Activated CD4-positive, alpha-beta T cell treated with anti-CD3 and anti-CD28 coated beads, Interleukin-2, amount 10 ng/mL, durations not matched to agents 24 days and 14 days (primary cell): ENCODE measurements around the gene RABGAP1. TPM values are rescaled to one million over a fixed set of nuclear protein-coding genes. Genes with fewer than 3 reads are reported as not detected.

ENCODE experiments used
- DNase-seq: peaks from one replicate; pipeline ENCODE4 v3.0.0; 2022
- H3K27ac Mint-ChIP-seq: one replicate; pipeline ENCODE4 v1.8.0; 2022; ENCODE audit warnings: mild to moderate bottlenecking, mixed read lengths
- H3K27me3 Mint-ChIP-seq: one replicate; pipeline ENCODE4 v1.8.0; 2022; ENCODE audit warnings: mixed read lengths
- H3K36me3 Mint-ChIP-seq: one replicate; pipeline ENCODE4 v1.8.0; 2022; ENCODE audit warnings: low read depth, mild to moderate bottlenecking, mixed read lengths
- H3K4me1 Mint-ChIP-seq: one replicate; pipeline ENCODE4 v1.8.0; 2021; ENCODE audit warnings: mixed read lengths
- H3K4me3 Mint-ChIP-seq: one replicate; pipeline ENCODE4 v1.8.0; 2022; ENCODE audit warnings: mild to moderate bottlenecking, moderate library complexity, mixed read lengths
- H3K9me3 Mint-ChIP-seq: one replicate; pipeline ENCODE4 v1.8.0; 2021; ENCODE audit warnings: mixed read lengths
- intact Hi-C: fragments of 100-400 bp; cut with micrococcal nuclease; formaldehyde crosslinking; loops from one replicate; pipeline ENCODE4 v1.15.1; 2023
- total RNA-seq: library from RNA; stranded (reverse); gene quantifications from 2 replicates; pipeline ENCODE4 v1.2.3, GENCODE V29; 2022

Gene RABGAP1
- total RNA-seq, 1 donor from 2014 or later: 25.7 TPM

DNA sequence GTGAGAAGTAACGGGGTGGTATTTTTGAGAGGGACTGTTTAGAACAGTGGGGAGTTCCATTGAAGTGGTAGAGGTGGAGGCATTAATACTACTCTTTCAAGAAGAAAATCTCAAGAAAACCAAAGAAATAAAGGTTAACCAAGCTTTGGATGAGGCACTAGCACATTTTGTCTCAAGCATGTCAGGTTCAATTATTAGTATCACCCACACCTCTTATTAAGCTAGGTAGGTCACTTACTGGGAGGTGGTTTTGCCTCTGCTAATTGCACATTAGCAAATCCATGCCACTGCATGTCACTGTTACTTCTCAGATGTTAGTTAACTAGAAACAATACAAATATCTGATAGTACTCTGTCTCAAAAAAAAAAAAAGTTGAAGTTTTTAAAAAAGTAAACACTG lies 10.2 kb downstream of the RABGAP1 start:
- Mint-ChIP-seq H3K27me3 (no peaks in the 10 kb centered on the region), H3K4me3 (no peak overlapping the region), H3K4me1 (peaks cover 20% of the 10 kb centered on the region), H3K36me3 (peaks cover 4% of the 10 kb centered on the region), H3K27ac (no peak overlapping the region), H3K9me3 (no peaks in the 10 kb centered on the region)
- no peak for DNase-seq
- intact Hi-C loops: no loop called here

GRCh38 chr9:122954253-122954691 lies 13.5 kb downstream of the RABGAP1 start:
- Mint-ChIP-seq H3K4me3 (no peak overlapping the region), H3K27me3 (no peaks in the 10 kb centered on the region), H3K36me3 (peaks cover 11% of the 10 kb centered on the region), H3K27ac (no peak overlapping the region), H3K9me3 (no peaks in the 10 kb centered on the region), H3K4me1 (peaks cover 8% of the 10 kb centered on the region)
- DNase-seq: no peak
- intact Hi-C loops: no loop called here

DNA sequence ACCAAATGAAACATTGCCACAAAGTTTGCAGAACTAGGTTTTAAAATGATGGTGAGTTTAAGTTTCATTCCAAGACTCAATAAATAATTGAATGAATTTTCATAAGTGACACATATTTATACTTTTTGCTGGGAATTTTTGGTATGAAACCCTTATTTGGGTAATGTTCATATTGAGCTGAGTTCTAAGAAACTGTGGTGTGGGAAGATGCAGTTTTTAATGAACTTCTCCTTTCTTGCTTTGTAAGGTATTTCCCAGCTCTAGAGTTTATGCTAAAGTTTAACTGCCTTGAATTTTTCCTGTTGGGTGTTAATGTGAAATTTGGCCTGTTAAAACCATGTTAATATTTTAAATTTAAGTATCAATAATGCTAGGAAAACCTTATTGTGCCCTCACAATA lies 15.1 kb downstream of the RABGAP1 start:
- no peaks in the 10 kb centered on the region for H3K9me3 Mint-ChIP-seq
- intact Hi-C loops: no loop called here

DNA sequence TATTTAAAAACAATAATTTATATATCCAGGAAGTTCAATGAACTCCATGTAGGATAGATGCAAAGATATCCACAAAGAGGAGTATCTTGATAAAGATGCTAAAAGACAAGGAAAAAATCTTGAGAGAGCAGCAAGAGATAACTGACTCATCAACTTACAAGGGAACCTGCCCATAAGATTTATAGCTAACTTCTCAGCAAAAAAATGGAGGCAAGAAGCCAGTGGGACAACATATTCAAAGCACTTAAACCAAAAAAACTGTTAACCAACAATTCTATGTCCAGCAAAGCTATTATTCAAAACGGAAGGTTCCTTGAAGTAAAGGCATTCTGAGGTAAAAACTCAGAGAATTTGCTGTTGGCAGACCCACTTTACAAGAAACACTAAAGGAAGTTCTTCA lies 20.3 kb downstream of the RABGAP1 start:
- Mint-ChIP-seq H3K36me3 (peaks cover 28% of the 10 kb centered on the region), H3K4me1 (no peaks in the 10 kb centered on the region), H3K27ac (no peak overlapping the region), H3K9me3 (no peaks in the 10 kb centered on the region), H3K27me3 (no peaks in the 10 kb centered on the region), H3K4me3 (no peak overlapping the region)
- DNase-seq: no peak
- intact Hi-C loops: no loop called here

More for the DNA sequence above, 15.1 kb downstream of the RABGAP1 start:
- peaks cover 21% of the 10 kb centered on the region for H3K36me3 Mint-ChIP-seq
- H3K4me3 Mint-ChIP-seq: no peak overlapping the region
- DNase-seq: no peak
- no peaks in the 10 kb centered on the region for H3K27me3 Mint-ChIP-seq
- H3K27ac Mint-ChIP-seq: no peak overlapping the region
- H3K4me1 Mint-ChIP-seq: peaks cover 3% of the 10 kb centered on the region

- no peaks in the 10 kb centered on the region for H3K9me3 Mint-ChIP-seq
- H3K27me3 Mint-ChIP-seq: no peaks in the 10 kb centered on the region
- DNase-seq: no peak
- no peaks in the 10 kb centered on the region for H3K4me1 Mint-ChIP-seq
- H3K27ac Mint-ChIP-seq: no peak overlapping the region
- H3K36me3 Mint-ChIP-seq: peaks cover 17% of the 10 kb centered on the region
- intact Hi-C loops: no loop called here
- H3K4me3 Mint-ChIP-seq: no peak overlapping the region
Observed at GRCh38 chr9:122975196-122975595, 34.4 kb downstream of the RABGAP1 start.

DNA sequence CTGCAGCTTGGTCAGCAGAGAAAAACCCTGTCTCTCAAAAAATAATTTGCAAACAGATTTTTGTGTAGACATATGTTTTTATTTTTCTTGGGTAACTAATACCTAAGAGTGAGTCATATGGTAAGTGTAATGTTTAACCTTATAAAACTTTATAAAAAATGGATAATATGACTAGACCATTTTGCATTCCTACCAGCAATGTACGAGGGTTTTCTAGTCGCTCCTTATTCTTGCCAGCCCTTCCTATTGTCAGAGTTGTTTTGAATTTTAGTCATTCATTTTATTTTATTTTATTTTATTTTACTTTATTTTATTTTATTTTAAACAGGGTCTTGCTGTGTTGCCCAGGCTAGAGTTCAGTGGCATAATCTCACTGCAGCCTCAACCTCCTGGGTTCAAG lies 37.8 kb downstream of the RABGAP1 start:
- intact Hi-C loops: no loop called here
- no peak overlapping the region for H3K4me3 Mint-ChIP-seq
- H3K9me3 Mint-ChIP-seq: no peaks in the 10 kb centered on the region
- no peaks in the 10 kb centered on the region for H3K4me1 Mint-ChIP-seq
- H3K36me3 Mint-ChIP-seq: peaks cover 6% of the 10 kb centered on the region
- no peaks in the 10 kb centered on the region for H3K27me3 Mint-ChIP-seq
- no peak overlapping the region for H3K27ac Mint-ChIP-seq
- DNase-seq: no peak

- intact Hi-C loops: loop anchor here (5.0 kb wide), 1 partner anchor 44 kb away; the partner anchor contains the start of gene RABGAP1
- no peaks in the 10 kb centered on the region for H3K4me1 Mint-ChIP-seq
- no peak overlapping the region for H3K27ac Mint-ChIP-seq
- no peak overlapping the region for H3K4me3 Mint-ChIP-seq
- no peaks in the 10 kb centered on the region for H3K27me3 Mint-ChIP-seq
- no peaks in the 10 kb centered on the region for H3K9me3 Mint-ChIP-seq
- DNase-seq: no peak
- H3K36me3 Mint-ChIP-seq: peaks cover 10% of the 10 kb centered on the region
Observed at GRCh38 chr9:122986010-122986409, 45.2 kb downstream of the RABGAP1 start.

DNA sequence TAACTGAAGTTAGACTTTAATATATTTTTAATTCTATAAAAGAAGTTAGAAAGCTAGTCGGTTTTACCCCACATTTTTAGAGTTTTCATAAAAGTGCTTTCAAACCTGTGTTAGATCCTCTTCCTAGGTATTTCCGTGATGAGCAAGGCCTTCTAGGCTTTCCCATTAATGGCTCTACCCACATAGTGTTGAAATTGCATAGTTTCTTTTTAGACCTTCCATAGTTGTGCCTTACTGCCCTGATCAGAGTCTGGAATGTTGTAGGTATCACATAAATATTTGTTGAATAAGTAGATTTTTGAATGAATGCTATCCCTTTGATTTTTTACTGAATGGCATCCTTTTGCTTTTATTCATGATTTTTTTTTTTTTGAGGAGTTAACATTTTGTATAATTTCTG lies 47.3 kb downstream of the RABGAP1 start:
- H3K4me3 Mint-ChIP-seq: no peak overlapping the region
- H3K9me3 Mint-ChIP-seq: no peaks in the 10 kb centered on the region
- intact Hi-C loops: loop anchor here (5.0 kb wide), 1 partner anchor 46 kb away; the partner anchor contains the start of gene RABGAP1
- no peaks in the 10 kb centered on the region for H3K27me3 Mint-ChIP-seq
- peaks cover 14% of the 10 kb centered on the region for H3K36me3 Mint-ChIP-seq
- peaks cover 3% of the 10 kb centered on the region for H3K4me1 Mint-ChIP-seq
- DNase-seq: no peak
- H3K27ac Mint-ChIP-seq: no peak overlapping the region

DNA sequence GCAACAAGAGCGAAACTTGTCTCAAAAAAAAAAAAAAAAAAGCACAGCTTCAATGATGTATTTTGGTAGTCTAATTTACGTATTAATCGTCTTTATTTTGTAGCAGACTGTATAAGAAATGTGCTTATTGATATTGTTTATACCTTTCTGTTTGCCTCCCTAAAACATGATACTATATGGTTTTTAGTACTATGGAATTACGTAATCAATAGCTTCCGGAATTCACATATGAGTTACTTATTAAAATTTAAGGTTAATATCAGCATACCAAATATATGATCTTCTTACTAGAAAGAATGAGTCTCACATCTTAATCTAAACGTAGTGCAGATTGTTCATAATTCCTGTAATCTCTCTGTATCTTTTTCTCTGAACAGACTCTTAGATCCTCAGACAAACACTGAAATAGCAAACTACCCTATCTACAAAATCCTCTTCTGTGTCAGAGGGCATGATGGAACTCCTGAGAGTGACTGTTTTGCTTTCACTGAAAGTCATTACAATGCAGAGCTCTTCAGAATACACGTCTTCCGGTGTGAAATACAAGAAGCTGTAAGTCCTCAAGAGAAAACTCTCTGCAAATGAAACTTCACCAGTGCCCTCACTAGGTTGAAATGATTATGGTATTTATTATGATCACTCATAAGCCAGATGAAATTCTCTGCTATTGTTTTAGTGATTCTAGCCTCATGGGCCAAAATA lies 48.3 kb downstream of the RABGAP1 start:
- Mint-ChIP-seq H3K4me3 (no peak overlapping the region), H3K36me3 (peaks cover 14% of the 10 kb centered on the region), H3K4me1 (peaks cover 3% of the 10 kb centered on the region), H3K27ac (no peak overlapping the region), H3K9me3 (no peaks in the 10 kb centered on the region), H3K27me3 (no peaks in the 10 kb centered on the region)
- no peak for DNase-seq
- intact Hi-C loops: loop anchor here (5.0 kb wide), 1 partner anchor 47 kb away; the partner anchor contains the start of gene RABGAP1

DNA sequence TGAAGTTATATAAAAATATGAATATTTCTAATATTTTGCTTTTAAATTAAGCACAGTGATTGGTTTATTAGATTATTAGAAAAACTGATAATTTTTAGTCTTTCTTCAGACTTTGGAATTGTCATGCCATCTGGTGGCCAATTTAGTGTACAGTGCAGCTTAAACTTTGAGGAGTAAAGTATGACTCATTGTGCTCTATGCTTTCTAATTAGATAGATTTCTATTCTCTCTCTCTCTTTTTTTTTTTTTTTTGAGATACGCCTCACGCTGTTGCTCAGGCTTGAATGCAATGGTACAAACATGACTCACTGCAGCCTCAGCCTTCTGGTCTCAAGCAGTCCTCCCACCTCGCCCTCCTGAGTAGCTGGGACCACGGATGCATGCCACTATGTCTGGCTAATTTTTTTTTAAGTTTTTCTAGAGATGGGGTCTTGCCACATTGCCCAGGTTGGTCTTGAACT lies 50.6 kb downstream of the RABGAP1 start:
- Mint-ChIP-seq H3K4me1 (peaks cover 3% of the 10 kb centered on the region), H3K27me3 (no peaks in the 10 kb centered on the region), H3K27ac (peak overlapping the region; percentile 17), H3K36me3 (peaks cover 10% of the 10 kb centered on the region), H3K9me3 (no peaks in the 10 kb centered on the region), H3K4me3 (no peak overlapping the region)
- peak; percentile 71 for DNase-seq
- intact Hi-C loops: loop anchor here (1.0 to 2.0 kb wide), 2 partner anchors 79 to 86 kb away; partner anchors contain the start of genes RC3H2 and ZBTB6

- H3K9me3 Mint-ChIP-seq: no peaks in the 10 kb centered on the region
- H3K27me3 Mint-ChIP-seq: no peaks in the 10 kb centered on the region
- DNase-seq: no peak
- no peak overlapping the region for H3K4me3 Mint-ChIP-seq
- no peak overlapping the region for H3K27ac Mint-ChIP-seq
- H3K4me1 Mint-ChIP-seq: peaks cover under 1% of the 10 kb centered on the region
- intact Hi-C loops: no loop called here
- peaks cover 19% of the 10 kb centered on the region for H3K36me3 Mint-ChIP-seq
Observed at GRCh38 chr9:122996586-122996985, 55.8 kb downstream of the RABGAP1 start.

DNA sequence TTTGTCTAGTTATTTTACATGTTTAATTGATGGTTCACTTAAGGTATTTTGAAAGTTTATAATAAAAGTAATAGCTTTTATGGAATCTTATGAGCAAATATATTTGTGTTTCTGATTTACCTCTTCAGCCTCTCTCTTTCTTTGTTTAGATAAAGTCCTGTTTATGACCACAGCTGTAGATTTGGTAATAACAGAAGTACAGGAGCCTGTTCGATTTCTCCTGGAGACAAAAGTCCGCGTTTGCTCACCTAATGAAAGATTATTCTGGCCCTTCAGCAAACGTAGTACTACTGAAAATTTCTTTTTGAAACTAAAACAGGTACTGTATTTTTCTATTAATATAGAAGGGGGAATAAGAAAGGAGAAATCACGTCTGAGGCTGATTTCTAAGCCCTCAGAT lies 57.6 kb downstream of the RABGAP1 start:
- Mint-ChIP-seq H3K9me3 (no peaks in the 10 kb centered on the region), H3K27me3 (no peaks in the 10 kb centered on the region), H3K4me3 (no peak overlapping the region), H3K36me3 (peaks cover 18% of the 10 kb centered on the region), H3K4me1 (no peaks in the 10 kb centered on the region), H3K27ac (no peak overlapping the region)
- no peak for DNase-seq
- intact Hi-C loops: no loop called here

DNA sequence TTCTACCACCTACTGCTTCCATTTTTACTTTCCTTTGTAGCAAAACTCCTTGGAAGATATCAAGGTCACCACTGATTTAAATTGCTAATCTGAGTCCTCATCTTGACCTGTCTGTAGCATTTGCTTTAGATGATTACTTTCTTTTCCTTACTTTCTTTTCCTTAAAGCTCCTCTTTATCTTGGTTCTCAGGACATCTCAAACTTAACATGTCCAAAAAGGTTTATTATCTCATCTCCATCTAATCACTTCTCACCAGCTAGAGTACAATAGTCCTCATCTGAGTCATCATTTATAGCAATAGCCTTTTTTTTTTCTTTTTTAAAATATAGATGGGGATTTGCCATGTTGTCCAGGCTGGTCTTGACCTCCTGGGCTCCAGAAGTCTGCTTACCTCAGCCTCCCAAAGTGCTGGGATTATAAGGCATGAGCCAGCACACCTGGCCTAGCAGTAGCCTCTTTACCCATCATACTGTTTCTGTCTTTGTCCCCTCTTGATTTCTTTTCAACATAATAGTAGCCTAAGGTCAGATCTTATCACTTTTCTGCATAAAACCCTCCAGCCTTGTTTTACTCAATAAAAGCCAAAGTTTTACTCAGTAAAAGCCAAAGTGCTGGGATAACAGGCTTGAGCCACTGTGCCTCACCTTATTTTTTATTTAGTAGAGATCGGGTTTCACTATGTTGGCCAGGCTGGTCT lies 59.7 kb downstream of the RABGAP1 start:
- intact Hi-C loops: no loop called here
- H3K9me3 Mint-ChIP-seq: no peaks in the 10 kb centered on the region
- no peaks in the 10 kb centered on the region for H3K4me1 Mint-ChIP-seq
- H3K27ac Mint-ChIP-seq: no peak overlapping the region
- no peak overlapping the region for H3K4me3 Mint-ChIP-seq
- no peak for DNase-seq
- H3K27me3 Mint-ChIP-seq: no peaks in the 10 kb centered on the region
- H3K36me3 Mint-ChIP-seq: peaks cover 16% of the 10 kb centered on the region

- H3K9me3 Mint-ChIP-seq: no peaks in the 10 kb centered on the region
- no peaks in the 10 kb centered on the region for H3K4me1 Mint-ChIP-seq
- DNase-seq: no peak
- no peak overlapping the region for H3K4me3 Mint-ChIP-seq
- H3K27me3 Mint-ChIP-seq: no peaks in the 10 kb centered on the region
- intact Hi-C loops: no loop called here
- no peak overlapping the region for H3K27ac Mint-ChIP-seq
- H3K36me3 Mint-ChIP-seq: peaks cover 10% of the 10 kb centered on the region
Observed at GRCh38 chr9:123002754-123003153, 61.9 kb downstream of the RABGAP1 start.
